HepG2 (cell line): ENCODE results near the gene HSD3B7. TPM values are rescaled to one million over a fixed set of nuclear protein-coding genes. Genes with fewer than 3 reads are reported as not detected.
A peak's percentile ranks its signal among the peaks of the same experiment; 100 is the strongest.

Experiments
- CC2D1A ChIP-seq: sonication (generic); formaldehyde crosslinking; IDR thresholded peaks from 2 replicates; pipeline ENCODE4 v1.8.1; 2023; ENCODE audit warnings: mild to moderate bottlenecking, missing genetic modification reagents
- ETV6 ChIP-seq: sonication (generic); formaldehyde crosslinking; conservative IDR thresholded peaks from 2 replicates; pipeline ENCODE4 v1.4.0; 2020; ENCODE audit warnings: missing genetic modification reagents
- GABPB1 ChIP-seq: IDR thresholded peaks from 2 replicates; pipeline ENCODE4 v1.6.1; 2016; ENCODE audit warnings: mild to moderate bottlenecking, missing genetic modification reagents, moderate library complexity, missing compliant biosample characterization
- GPN1 ChIP-seq: sonication (generic); formaldehyde crosslinking; IDR thresholded peaks from 2 replicates; pipeline ENCODE4 v1.5.1; 2020; ENCODE audit warnings: missing genetic modification reagents, borderline replicate concordance
- HES4 ChIP-seq: sonication (generic); formaldehyde crosslinking; IDR thresholded peaks from 2 replicates; pipeline ENCODE4 v1.9.0; 2021; ENCODE audit warnings: mild to moderate bottlenecking, missing genetic modification reagents, borderline replicate concordance
- HOXA9 ChIP-seq: sonication (generic); formaldehyde crosslinking; IDR thresholded peaks from 2 replicates; pipeline ENCODE4 v1.8.1; 2022; ENCODE audit warnings: missing genetic modification reagents, mild to moderate bottlenecking, moderate library complexity, borderline replicate concordance
- KLF16 ChIP-seq, 2 experiments: sonication (generic) in 1 of 2; formaldehyde crosslinking in 1 of 2; IDR thresholded peaks; 2 replicates each; pipeline versions ENCODE4 v1.6.1 to v1.8.0; 2016 to 2023; ENCODE audit warnings: missing genetic modification reagents in 2 of 2, missing compliant biosample characterization in 1 of 2
- KLF9 ChIP-seq: IDR thresholded peaks from 2 replicates; pipeline ENCODE4 v1.6.1; 2016; ENCODE audit warnings: low read depth
- MEIS2 ChIP-seq: sonication (generic); formaldehyde crosslinking; IDR thresholded peaks from 2 replicates; pipeline ENCODE4 v1.9.0; 2021; ENCODE audit warnings: mild to moderate bottlenecking, missing genetic modification reagents
- NFRKB ChIP-seq: fragments of 450-650 bp; IDR thresholded peaks from 2 replicates; pipeline ENCODE4 v1.6.1; 2017
- NR2C2 ChIP-seq: sonication (generic); formaldehyde crosslinking; IDR thresholded peaks from 2 replicates; pipeline ENCODE4 v1.4.0; 2020; ENCODE audit warnings: missing genetic modification reagents, mild to moderate bottlenecking, moderate library complexity, borderline replicate concordance
- NRL ChIP-seq: sonication (generic); formaldehyde crosslinking; IDR thresholded peaks from 2 replicates; pipeline ENCODE4 v1.5.0; 2020; ENCODE audit warnings: missing genetic modification reagents, mild to moderate bottlenecking, moderate library complexity, borderline replicate concordance
- PITX1 ChIP-seq: sonication (generic); formaldehyde crosslinking; IDR thresholded peaks from 2 replicates; pipeline ENCODE4 v1.5.1; 2020; ENCODE audit warnings: mild to moderate bottlenecking, missing genetic modification reagents
- POGZ ChIP-seq: sonication (generic); formaldehyde crosslinking; IDR thresholded peaks from 2 replicates; pipeline ENCODE4 v1.4.0; 2020; ENCODE audit warnings: mild to moderate bottlenecking, missing genetic modification reagents
- SRY ChIP-seq: sonication (generic); formaldehyde crosslinking; IDR thresholded peaks from 2 replicates; pipeline ENCODE4 v1.8.0; 2022; ENCODE audit warnings: mild to moderate bottlenecking, missing genetic modification reagents
- STAT5B ChIP-seq: sonication (generic); formaldehyde crosslinking; IDR thresholded peaks from 2 replicates; pipeline ENCODE4 v1.4.0; 2020; ENCODE audit warnings: missing genetic modification reagents
- ZNF160 ChIP-seq: sonication (generic); formaldehyde crosslinking; IDR thresholded peaks from 2 replicates; pipeline ENCODE4 v1.8.0; 2022; ENCODE audit warnings: mild to moderate bottlenecking, inconsistent platforms, missing genetic modification reagents
- ZNF816 ChIP-seq: sonication (generic); formaldehyde crosslinking; IDR thresholded peaks from 2 replicates; pipeline ENCODE4 v1.8.0; 2022; ENCODE audit warnings: missing genetic modification reagents, mild to moderate bottlenecking, borderline replicate concordance
- ZNF839 ChIP-seq: sonication (generic); formaldehyde crosslinking; IDR thresholded peaks from 2 replicates; pipeline ENCODE4 v1.4.0; 2020; ENCODE audit warnings: missing genetic modification reagents, mild to moderate bottlenecking, borderline replicate concordance
- ZNF883 ChIP-seq: sonication (generic); formaldehyde crosslinking; IDR thresholded peaks from 2 replicates; pipeline ENCODE4 v1.5.1; 2020; ENCODE audit warnings: mild to moderate bottlenecking, missing genetic modification reagents; ENCODE audit errors: not compliant biosample characterization
- ZSCAN25 ChIP-seq: sonication (generic); formaldehyde crosslinking; IDR thresholded peaks from 2 replicates; pipeline ENCODE4 v1.8.0; 2022; ENCODE audit warnings: mild to moderate bottlenecking, missing genetic modification reagents
- polyA plus RNA-seq, 8 experiments: library from polyadenylated mRNA; depleted of rRNA in 3 of 8; stranded (reverse) in 7 of 8; unstranded in 1 of 8; fragments of >200 nt; fragmentation: Illumina TruSeq in 4 of 8; extraction: Trizol in 4 of 8; gene quantifications; 2 replicates each; pipeline versions ENCODE4 v1.2.1 to v1.2.3, GENCODE V29; 2011 to 2016; ENCODE audit warnings: low read depth in 4 of 8, missing spikeins in 1 of 8, mixed read lengths in 1 of 8; ENCODE audit not compliant: insufficient read depth in 1 of 8
- total RNA-seq, 5 experiments: library from RNA; depleted of rRNA; stranded (reverse); fragments of >200 nt; fragmentation: Illumina TruSeq; extraction: Trizol; gene quantifications; 2 replicates each; pipeline ENCODE4 v1.2.3, GENCODE V29; 2016; ENCODE audit warnings: low read depth in 1 of 5
- TF ChIP-seq, protein P1 (sequence below), 2 experiments: fragments of 450-650 bp in 1 of 2; sonication (generic) in 1 of 2; formaldehyde crosslinking in 1 of 2; IDR thresholded peaks; 2 replicates each; pipeline versions ENCODE4 v1.6.1 to v1.8.0; 2016 to 2022; ENCODE audit warnings: antibody characterized with exemption in 1 of 2, mild to moderate bottlenecking in 1 of 2, missing genetic modification reagents in 1 of 2

Gene HSD3B7
- total and polyA plus RNA-seq, 2 of the 13 experiments (the other 11 are each of a cell fraction or from before 2014, with no cell fraction given) = 32.9 to 69.7 TPM

DNA sequence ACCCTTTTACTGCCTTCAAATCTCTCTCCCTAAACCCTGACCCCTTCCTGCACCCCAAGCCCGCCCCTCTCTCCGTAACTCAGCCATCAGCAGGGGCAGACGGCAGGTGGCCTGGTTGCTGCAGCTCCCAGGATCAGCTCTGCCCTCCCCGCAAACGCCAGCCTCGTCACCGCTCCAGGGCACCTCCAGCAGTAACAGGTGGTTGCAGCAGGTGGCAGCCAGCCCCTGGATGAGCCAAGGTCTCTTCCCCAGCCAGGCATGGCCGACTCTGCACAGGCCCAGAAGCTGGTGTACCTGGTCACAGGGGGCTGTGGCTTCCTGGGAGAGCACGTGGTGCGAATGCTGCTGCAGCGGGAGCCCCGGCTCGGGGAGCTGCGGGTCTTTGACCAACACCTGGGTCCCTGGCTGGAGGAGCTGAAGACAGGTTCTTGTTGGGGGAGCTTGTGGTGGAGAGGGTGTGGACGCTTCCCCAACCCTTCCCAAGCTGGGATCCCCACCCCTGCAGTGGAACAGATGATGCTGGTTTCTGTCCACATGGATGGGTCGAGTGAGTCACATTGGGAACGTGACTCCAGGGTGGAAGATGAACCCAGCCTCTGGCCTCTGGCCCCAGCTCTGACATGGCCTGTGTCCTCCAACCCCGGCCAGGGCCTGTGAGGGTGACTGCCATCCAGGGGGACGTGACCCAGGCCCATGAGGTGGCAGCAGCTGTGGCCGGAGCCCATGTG, 558 bp downstream of the HSD3B7 start (continued):
- TF ChIP-seq MEIS2 (CRISPR knock-in tag) (no peak; the same call in 1 of the 2 replicates), ZSCAN25 (CRISPR knock-in tag) (peak; percentile 80), ZNF839 (0 out of 2 replicates have a peak, but pooled peaks have one; percentile 79), NFRKB (no peak), PITX1 (peak; percentile 70), KLF9 (CRISPR knock-in tag) (peak; percentile 26; the same call in 1 of the 2 replicates), NR2C2 (peak; percentile 39), CC2D1A (CRISPR knock-in tag) (no peak), NRL (peak; percentile 60; the same call in 1 of the 2 replicates), GABPB1 (CRISPR knock-in tag) (peak; percentile 66), ZNF816 (CRISPR knock-in tag) (no peak), HOXA9 (CRISPR knock-in tag) (peak; percentile 72; the same call in 1 of the 2 replicates), ZNF883 (peak; percentile 97), POGZ (CRISPR knock-in tag) (peak; percentile 67), ETV6 (CRISPR knock-in tag) (no peak), STAT5B (CRISPR knock-in tag) (no peak), SRY (peak; percentile 38; the same call in 1 of the 2 replicates), ZNF160 (CRISPR knock-in tag) (peak; percentile 66; the same call in 1 of the 2 replicates), GPN1 (no peak), HES4 (CRISPR knock-in tag) (0 out of 2 replicates have a peak, but pooled peaks have one; percentile 22), KLF16 (CRISPR knock-in tag; IDR thresholded peaks at IDR 0.05) (peak; percentile 35 to 51; a peak in 2 of 4 replicates)
- TF ChIP-seq, protein P1, sequence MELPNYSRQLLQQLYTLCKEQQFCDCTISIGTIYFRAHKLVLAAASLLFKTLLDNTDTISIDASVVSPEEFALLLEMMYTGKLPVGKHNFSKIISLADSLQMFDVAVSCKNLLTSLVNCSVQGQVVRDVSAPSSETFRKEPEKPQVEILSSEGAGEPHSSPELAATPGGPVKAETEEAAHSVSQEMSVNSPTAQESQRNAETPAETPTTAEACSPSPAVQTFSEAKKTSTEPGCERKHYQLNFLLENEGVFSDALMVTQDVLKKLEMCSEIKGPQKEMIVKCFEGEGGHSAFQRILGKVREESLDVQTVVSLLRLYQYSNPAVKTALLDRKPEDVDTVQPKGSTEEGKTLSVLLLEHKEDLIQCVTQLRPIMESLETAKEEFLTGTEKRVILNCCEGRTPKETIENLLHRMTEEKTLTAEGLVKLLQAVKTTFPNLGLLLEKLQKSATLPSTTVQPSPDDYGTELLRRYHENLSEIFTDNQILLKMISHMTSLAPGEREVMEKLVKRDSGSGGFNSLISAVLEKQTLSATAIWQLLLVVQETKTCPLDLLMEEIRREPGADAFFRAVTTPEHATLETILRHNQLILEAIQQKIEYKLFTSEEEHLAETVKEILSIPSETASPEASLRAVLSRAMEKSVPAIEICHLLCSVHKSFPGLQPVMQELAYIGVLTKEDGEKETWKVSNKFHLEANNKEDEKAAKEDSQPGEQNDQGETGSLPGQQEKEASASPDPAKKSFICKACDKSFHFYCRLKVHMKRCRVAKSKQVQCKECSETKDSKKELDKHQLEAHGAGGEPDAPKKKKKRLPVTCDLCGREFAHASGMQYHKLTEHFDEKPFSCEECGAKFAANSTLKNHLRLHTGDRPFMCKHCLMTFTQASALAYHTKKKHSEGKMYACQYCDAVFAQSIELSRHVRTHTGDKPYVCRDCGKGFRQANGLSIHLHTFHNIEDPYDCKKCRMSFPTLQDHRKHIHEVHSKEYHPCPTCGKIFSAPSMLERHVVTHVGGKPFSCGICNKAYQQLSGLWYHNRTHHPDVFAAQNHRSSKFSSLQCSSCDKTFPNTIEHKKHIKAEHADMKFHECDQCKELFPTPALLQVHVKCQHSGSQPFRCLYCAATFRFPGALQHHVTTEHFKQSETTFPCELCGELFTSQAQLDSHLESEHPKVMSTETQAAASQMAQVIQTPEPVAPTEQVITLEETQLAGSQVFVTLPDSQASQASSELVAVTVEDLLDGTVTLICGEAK (IDR thresholded peaks at IDR 0.05) = no peak
- TF ChIP-seq, protein P1 (CRISPR knock-in tag; IDR thresholded peaks at IDR 0.05) = no peak; the same call in 1 of the 2 replicates
